HG02870 (cell line): ENCODE measurements around the gene ZNF133.
"Not testable (repeated sequence)": the region's sequence is repeated elsewhere in the genome, so short reads cannot be mapped to it uniquely, and the experiment has no call there.

ENCODE experiments used
- ATAC-seq: cut with Tn5 transposase; IDR thresholded peaks from one replicate; pipeline ENCODE4 v1.9.1; 2021; ENCODE audit warnings: mild to moderate bottlenecking, moderate library complexity; ENCODE audit not compliant: unreplicated experiment

Gene ZNF133

DNA sequence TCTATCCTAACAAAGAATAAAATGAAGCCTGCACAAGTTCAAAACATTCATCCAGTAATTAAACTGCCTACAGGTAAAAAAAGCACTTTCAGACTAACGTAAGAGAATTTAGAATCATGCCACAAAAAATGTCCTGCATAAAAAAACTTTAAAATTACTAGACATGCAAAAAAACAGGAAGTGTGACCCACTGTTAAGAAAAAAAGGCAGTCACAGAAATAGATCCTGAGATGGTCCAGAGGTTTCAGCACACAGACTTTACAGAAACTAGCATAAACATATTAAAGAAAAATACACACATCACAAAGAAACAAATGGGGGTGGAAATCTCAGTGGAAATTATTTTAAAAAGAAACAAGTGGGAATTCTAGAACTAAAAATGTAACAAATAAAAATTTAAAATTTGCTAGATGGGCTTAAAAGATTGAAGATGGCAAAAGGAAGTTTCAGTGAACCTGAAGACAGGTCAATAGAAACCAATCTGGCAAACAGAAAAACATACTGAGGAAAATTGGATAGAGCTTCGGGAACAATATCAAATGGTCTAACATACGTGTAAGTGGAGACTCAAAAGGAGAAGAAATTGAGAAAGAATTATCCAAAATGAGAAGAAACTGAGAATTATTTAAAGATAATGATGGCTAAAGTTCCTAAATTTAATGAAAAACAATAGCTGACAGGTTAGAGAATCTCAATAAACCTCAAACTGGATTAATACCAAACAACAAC, 3.4 kb upstream of the ZNF133 start:
- ATAC-seq: no peak

DNA sequence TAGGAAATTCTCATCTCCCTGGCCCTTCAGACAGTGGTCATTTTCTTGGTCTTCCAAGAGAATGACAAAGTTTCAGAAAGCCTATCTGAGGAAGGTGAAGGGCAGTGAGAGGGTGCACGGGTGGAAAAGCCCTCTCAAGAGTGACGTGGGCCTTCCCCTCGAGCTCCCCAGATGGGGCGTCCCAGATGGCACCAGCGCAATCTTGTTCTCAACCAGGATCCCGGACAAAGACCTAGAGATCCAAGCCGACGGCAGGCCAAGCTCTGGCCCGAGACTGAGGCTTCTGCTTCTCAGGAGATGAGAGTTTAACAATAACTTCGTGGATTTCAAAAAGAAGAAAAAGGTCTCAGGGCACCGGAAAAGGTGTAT, 797 bp upstream of the ZNF133 start:
- no peak for ATAC-seq

DNA sequence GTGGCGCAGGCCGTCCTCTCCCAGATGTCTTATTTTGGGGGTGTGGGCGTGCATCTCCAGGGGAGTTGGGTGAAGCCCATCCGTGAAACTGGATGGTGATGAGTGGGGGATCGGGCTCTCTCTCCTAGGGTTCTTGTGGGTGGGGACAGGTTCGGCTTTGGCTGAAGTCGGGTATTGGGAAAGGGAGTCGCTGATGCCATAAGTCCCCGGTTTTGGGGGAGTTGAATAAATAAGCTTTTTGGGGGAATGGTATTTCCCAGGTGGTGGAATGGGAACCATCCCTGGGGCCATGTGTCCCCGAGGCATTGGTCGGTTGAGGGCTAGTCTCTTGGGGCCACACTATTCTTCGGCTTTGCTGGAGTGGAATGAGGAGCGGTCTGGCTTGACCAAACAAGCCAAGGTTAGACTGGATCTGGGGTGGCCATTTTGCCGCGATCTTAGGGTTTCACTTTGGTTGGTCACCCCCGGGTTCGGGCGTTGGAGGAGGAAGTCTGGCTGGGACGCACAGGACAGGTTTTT, 481 bp downstream of the ZNF133 start:
- ATAC-seq: no peak

DNA sequence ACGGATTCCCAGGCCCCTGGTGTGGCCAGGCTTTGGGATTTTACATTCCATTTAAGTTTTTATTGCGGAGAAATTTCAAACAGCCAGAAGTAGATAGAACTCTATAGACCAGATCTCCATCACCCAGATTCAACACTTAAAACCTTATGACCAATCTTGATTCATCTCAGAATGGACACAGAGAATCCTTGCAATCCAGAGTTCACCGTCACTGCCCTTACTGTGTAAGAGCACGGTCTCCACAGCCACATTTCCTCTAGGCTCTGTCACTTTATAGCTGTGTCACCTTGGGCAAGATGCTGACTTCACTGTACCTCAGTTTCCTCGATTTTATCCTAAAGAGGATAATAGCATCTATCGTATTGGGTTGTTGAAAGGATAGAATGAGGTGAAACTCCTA, 979 bp downstream of the ZNF133 start:
- no peak for ATAC-seq

DNA sequence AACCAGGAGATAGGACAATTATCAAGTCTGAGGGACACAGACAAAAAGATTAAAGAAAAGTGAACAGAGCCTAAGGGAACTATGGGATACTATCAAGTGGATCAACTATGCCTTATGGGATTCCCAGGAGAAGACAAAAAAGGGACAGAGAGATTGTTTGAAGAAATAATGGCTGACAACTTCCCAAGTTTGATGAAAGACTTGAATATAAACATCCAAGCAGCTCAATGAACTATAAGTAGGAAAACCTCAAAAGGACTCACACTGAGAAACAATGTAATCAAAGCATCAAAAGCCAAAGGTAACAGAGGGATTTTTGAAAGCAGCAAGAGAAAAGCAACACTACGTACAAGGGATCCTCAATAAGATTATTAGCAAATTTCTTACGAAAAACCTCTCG, 11.0 kb downstream of the ZNF133 start:
- ATAC-seq: no peak

DNA sequence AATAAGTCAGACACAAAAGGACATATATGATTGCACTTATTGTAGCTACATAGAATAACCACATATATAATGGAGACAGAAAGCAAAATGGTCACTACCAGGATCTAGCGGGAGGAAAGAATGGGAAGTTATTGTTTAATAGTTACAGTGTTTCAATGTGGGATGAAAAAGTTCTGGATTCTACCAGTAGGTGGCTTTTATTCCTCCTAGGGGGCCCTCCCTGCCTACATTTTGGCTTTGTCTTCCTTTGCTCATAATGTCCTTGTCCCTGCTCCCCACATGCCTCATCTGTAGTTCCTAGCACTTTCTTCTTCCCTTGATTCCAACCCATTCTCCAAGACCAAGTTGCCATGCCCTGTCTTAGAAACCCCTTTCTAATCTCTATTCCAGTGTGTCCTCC, 16.3 kb downstream of the ZNF133 start:
- no peak for ATAC-seq

DNA sequence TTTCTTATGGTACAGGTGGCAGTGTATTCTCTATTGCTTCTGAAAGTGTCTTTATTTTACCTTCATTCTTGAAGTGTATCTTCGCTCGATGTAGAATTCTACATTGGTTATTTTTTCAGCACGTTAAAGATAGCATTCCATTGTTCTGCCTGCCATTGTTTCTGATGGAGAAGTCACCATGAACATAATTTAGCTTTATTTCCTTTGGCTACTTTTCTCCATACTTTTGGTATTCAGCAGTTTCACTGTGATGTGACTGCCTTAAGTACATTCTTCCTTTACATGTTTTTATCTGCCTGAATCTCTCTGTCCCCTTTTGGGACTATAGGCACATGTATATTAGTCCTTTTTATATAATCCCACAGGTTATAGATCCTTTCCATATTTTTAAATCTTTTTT, 19.0 kb downstream of the ZNF133 start:
- ATAC-seq: no peak

DNA sequence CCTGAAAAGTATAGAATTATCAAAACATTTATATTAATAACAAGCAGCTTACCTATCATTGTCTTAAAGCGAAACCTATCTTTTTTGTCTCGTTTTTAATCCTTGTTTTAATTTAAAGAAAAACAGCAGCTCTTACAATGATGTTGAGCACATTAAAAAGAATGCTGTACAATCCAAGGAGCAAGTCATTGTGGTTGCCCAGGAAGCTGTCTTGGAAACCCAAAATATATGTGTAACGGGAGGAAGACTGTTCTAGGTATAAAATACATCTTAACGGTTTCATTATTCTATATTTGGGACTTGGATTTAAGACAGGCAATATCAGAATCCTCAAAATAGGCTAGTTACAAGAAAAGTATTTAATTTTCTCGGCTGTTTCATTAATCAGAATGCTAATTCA, 21.7 kb downstream of the ZNF133 start:
- ATAC-seq: no peak

DNA sequence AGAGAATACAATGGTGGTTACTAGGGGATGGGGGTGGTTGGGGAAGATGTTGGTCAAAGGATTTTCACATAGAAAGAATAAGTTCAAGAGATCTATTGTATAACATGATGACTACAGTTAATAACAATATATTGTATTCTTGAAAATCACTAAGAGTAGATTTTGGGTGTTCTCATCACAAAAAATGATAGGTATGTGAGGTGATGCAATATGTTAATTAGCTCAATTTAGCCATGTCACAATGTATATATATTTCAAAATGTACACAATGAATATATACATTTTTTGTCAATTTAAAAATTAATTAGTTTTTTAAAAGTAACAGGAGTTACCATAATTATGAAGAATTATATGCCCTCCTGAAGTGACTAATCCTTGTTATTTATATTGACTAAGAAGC, 22.3 kb downstream of the ZNF133 start:
- ATAC-seq: no peak

DNA sequence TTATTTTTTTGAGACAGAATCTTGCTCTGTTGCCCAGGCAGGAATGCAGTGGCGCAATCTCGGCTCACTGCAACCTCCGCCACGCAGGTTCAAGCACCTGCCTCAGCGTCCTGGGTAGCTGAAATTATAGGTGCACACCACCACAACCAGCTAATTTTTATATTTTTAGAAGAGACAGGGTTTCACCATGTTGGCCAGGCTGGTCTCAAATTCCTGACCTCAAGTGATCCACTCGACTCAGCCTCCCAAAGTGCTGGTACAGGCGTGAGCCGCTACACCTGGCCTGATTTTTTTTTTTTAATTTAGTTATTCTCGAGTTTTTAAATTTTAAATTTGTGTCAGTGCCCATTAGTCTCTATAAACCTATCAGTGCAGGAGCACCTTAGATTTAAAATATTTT, 24.4 kb downstream of the ZNF133 start:
- ATAC-seq: no peak

DNA sequence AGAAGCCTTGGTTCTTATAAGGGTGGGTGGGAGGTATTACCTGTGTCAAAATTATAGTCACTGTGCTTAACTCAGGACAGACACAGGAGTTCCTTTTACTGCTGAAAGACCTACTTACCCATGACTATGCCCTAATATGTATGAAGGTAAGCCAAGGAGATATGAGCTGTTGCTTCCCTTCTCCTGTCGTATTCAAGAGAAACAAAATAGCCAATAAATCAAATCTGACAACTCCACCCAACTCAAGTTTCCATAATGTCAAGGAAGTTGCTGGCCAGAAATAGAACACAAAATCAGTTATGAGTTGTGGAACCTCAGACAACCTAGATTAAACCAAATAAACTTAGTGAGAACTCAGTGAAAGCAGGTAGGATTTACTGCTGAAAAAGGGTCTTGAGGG, 25.1 kb downstream of the ZNF133 start:
- no peak for ATAC-seq

DNA sequence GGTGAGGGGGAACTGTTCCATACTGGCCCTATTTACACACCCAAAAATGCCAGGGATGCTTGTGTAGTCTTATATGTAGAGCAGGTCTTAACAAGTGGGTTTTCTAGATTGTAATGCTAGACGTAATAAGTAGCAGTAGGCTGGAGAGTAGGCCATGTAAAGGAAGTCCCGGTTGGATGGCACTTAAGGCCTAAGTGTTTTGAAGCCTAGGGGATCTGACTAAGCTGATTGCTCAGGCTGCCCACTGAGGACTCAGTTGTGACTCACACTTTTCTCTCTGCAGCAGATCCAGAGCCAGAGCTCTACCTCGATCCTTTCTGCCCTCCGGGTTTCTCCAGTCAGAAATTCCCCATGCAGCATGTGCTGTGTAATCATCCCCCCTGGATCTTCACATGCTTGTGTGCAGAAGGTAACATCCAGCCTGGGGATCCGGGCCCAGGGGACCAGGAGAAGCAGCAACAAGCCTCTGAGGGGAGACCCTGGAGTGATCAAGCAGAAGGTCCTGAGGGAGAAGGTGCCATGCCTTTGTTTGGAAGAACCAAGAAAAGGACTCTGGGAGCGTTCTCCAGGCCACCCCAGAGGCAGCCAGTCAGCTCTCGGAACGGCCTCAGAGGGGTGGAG, 26.6 kb downstream of the ZNF133 start:
- ATAC-seq: no peak

DNA sequence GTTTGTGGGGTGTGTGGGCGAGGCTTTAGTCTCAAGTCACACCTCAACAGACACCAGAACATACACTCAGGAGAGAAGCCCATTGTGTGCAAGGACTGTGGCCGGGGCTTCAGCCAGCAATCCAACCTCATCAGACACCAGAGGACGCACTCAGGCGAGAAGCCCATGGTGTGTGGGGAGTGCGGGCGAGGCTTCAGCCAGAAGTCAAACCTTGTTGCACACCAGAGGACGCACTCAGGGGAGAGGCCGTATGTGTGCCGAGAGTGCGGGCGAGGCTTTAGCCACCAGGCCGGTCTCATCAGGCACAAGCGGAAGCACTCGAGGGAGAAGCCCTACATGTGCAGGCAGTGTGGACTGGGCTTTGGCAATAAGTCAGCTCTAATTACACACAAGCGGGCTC, 27.8 kb downstream of the ZNF133 start:
- no peak for ATAC-seq

DNA sequence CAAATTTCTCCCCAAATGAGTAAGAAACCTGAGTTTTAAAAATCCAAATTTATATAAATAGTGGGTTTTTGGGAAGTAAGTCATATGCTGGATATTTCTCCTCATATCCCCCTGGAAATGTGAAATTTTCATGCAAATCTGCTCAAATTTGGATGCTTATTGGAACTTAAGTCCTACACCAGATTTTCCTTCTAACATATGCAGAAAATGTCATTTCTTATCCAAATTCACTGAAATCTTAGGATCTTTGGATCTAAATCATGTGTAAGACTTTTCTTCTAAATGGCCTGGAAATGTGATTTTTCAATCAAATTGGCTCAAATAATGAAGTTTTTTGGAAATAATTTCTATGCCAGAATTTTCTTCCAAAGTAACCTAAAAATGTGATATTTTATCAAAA, 33.0 kb downstream of the ZNF133 start:
- no peak for ATAC-seq

DNA sequence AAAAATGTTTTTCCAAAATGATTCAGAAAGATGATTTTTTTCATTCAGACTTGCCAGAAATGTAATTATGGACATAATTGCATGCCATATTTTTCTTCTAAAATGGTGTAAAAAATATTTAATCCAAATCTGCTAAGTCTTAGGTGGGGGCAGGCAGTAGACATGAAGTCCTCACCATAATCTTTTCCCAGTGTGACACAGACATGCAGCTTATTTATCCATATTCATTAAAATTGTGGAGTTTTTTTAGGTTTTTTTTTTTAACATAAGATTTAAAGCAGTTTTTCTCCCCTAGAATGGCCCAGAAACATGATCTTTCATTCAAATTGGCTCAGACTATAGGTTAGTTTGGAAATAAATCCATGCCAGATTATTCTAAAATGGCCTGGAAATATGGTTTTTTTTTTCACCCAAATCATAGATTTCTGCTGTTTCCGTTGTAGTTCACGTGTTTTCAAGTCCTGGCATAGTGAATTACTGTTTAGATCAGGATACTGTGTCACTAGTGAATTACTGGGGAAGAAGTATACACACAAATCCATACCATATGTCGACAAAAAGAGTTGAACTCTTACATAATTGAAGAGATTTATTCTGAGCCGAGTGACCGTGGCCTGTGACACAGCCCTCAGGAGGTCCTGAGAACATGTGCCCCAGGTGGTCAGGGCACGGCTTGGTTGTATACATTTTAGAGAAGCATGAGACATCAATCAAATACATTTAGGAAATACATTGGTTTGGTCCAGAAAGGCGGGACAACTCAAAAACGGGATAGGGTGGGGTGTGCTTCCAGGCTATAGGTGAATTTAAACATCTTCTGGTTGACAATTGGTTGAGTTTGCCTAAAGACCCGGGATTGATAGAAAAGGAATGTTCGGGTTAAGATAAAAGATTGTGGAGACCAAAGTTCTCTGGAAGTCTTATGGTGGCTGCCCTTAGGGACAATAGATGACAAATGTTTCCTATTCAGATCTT, 33.9 kb downstream of the ZNF133 start:
- ATAC-seq: no peak

DNA sequence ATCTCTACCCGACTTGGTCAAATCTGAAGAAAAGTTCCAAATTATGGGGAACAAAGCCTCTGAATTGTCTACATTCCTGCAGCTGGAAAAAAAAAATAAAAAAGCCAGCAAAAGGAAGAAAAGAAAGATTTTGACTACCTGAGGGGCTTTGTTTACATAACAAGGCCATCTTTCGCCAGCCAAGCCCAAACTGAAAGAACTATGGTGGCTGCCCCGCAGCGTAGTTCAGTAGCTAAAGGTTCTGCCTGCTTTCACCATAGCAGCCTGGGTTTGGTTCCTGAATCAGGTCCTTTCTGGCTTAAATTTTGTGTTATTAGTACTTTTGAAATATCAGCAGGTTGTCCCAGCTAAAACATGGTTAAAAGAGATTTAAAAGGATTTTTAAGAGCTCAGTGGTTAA, 35.4 kb downstream of the ZNF133 start:
- no peak for ATAC-seq

DNA sequence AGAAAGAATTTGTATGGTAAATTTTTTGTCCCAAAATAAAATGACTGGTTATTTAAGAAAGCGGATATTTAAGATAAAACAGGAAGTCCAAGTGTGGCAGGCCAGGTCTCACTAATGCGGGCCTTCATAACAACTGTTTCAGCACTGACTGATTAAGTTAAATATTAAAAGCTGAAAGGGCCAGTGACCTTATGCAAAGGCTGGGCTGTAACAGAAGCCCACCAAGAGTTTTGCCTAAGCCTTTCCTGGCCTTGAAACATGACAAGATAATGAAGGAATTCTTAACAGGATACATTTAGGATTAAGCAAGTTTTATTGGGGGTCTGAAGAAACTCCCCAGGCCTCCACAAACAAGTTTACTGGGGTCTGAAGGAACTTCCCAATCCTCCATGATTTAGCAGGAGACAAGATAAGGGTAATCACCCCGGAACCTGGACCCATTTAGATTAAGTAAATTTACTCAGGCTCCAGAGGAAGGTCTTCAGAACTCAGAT, 36.3 kb downstream of the ZNF133 start:
- ATAC-seq: no peak

DNA sequence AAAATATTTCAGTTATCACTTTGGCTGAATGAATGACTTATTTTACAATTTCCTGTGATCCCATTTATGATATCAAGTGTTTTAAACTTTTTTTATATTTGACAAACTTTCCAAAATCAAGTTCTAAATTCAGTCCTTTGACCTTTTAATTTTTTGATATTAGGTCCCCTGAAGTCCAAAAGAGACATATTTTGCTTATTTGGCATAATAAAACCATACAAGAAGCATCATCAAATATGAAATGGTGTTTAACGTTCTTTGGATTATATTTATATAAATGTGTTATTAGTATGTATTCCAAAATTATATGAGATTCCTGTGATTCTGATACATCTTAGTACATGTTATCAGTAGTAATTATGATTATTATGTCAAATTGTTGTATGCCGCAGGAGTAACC, 38.7 kb downstream of the ZNF133 start:
- ATAC-seq: no peak

DNA sequence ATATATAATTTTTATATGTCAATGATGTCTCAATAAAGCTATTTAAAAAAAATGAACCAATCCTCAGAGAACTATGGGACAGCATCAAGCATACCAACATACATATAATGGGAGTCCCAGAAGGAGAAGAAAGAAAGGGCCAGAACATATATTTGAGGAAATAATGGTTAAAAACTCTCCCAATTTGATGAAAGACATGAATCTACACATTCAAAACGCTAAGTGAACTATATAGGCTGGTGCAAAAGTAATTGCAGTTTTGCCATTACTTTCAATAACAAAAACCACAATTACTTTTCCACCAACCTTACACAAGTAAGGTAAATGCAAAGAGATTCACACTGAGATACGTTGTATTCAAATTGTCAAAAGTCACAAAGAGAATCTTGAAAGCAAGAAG, 43.4 kb downstream of the ZNF133 start:
- no peak for ATAC-seq

DNA sequence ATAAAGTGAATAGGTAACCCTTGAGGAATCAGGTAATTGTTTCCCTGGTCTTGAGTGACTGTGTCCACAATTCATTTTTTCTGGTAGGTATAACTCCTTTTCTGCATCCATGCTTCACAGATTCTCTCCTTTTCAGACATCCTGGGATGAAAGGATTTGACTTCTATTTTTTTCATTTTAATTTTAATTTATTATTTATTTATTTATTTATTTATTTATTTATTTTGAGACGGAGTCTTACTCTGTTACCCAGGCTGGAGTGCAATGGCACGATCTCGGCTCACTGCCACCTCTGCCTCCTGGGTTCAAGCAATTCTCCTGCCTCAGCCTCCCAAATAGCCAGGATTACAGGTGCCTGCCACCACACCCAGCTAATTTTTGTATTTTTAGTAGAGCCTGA, 61.4 kb downstream of the ZNF133 start:
- ATAC-seq: not testable (repeated sequence)

DNA sequence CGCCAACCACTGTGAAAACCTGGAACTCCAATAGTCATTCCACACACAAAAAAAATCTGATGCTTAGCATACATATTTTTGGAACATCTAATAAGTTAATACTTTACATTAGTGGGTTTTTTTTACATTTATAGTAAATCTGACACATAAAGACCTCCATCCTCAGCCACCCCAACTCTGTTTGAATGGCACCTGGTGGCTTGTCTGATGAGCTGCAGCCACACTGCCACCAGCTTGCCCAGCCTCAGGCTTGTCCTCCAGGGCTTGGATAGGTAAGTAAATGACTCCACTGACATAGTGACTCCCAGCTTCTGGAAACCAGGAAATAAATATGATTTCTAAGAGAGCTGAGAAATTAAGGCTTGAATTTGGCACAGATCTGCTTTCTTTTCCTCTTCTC, 71.5 kb downstream of the ZNF133 start:
- no peak for ATAC-seq
